ENCODE results near the gene GPC6. TPM values are rescaled to one million over a fixed set of nuclear protein-coding genes. Genes with fewer than 3 reads are reported as not detected.

GPC6 gene
- total and polyA plus RNA-seq, 2 experiments from 2014 or later: 14.4 to 43.3 TPM

DNA sequence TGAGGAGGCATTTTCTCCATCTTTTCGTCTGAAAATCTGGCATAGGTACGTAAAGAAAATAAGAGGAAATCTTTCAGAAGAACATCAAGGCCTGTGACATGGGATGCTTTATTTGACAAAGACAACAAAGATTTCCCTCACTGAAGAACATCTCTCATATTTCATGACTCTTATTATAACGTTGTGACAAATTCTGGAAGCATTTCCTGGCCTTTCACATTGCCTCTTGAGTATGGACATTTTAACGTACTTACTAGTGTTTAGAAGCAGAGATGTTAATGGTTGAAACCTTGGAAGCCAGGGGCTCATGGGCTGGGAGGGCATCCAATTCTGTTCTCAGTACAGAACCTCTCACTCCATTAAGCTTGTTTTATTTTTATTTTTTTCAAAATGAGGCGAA lies 1042.1 kb downstream of the GPC6 start:
- no peaks in the 10 kb centered on the region for H3K9me3 ChIP-seq (ENCODE audit: low read depth)

DNA sequence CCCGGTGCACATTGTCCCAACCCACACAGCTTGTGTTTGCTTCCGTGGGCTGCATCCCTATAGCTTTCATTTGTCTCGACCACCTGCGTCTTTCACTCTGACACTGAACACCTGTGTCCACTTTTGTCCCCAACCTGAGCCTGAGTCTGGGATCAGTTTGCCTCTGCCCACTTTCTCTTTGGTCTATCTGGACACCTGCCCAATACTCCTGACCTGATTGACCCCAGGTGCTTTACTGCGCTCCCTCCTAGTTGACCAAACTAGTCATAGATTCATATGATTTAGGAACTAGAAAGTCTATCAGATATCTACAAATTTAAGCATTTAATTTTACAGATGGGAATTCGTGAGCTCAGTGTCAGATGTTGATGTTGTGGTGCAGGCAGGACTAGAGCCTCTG lies 1043.0 kb downstream of the GPC6 start:
- peaks cover 4% of the 10 kb centered on the region for H3K4me1 ChIP-seq (ENCODE audit: low read depth)
- no peak overlapping the region for H3K27ac ChIP-seq
- no peak overlapping the region for H3K4me3 ChIP-seq
- H3K9me3 ChIP-seq (ENCODE audit: low read depth): no peaks in the 10 kb centered on the region
- DNase-seq (ENCODE audit: low read depth in 1 of 2, low spot score in 1 of 2): no peak
- TF ChIP-seq, protein P1, sequence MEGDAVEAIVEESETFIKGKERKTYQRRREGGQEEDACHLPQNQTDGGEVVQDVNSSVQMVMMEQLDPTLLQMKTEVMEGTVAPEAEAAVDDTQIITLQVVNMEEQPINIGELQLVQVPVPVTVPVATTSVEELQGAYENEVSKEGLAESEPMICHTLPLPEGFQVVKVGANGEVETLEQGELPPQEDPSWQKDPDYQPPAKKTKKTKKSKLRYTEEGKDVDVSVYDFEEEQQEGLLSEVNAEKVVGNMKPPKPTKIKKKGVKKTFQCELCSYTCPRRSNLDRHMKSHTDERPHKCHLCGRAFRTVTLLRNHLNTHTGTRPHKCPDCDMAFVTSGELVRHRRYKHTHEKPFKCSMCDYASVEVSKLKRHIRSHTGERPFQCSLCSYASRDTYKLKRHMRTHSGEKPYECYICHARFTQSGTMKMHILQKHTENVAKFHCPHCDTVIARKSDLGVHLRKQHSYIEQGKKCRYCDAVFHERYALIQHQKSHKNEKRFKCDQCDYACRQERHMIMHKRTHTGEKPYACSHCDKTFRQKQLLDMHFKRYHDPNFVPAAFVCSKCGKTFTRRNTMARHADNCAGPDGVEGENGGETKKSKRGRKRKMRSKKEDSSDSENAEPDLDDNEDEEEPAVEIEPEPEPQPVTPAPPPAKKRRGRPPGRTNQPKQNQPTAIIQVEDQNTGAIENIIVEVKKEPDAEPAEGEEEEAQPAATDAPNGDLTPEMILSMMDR (IDR thresholded peaks at IDR 0.05; ENCODE audit: low read depth, low read length): no peak
- H3K36me3 ChIP-seq: no peaks in the 10 kb centered on the region
- no peaks in the 10 kb centered on the region for H3K27me3 ChIP-seq

More for the DNA sequence above, 1042.1 kb downstream of the GPC6 start:
- DNase-seq (ENCODE audit: low read depth in 1 of 2, low spot score in 1 of 2): no peak
- TF ChIP-seq, protein P1 (IDR thresholded peaks at IDR 0.05; ENCODE audit: low read depth, low read length): no peak
- no peaks in the 10 kb centered on the region for H3K4me1 ChIP-seq (ENCODE audit: low read depth)
- no peaks in the 10 kb centered on the region for H3K36me3 ChIP-seq
- H3K27me3 ChIP-seq: no peaks in the 10 kb centered on the region
- H3K27ac ChIP-seq: no peak overlapping the region
- H3K4me3 ChIP-seq: no peak overlapping the region

DNA sequence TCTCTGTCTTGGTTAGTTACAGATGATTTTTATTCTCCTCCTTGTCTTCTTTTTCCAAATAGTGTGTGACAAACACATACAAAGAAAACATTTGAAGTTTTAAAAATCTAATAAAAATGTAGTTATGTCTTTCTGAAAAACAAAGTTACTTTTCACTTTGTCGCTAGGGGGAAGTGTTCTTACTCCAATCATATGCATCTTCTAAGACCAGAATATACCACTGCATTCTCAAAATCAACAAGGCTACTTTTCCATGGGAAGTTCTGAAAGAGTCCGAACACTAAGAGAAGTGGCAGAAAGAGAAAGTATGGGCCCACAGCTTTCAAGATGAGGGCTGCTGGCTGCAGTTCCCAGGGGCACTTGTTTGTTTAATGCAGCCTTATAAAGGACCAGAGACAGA lies 1043.9 kb downstream of the GPC6 start:
- no peak overlapping the region for H3K27ac ChIP-seq
- TF ChIP-seq, protein P1 (IDR thresholded peaks at IDR 0.05; ENCODE audit: low read depth, low read length): no peak
- no peak for DNase-seq (ENCODE audit: low read depth in 1 of 2, low spot score in 1 of 2)
- no peaks in the 10 kb centered on the region for H3K9me3 ChIP-seq (ENCODE audit: low read depth)
- no peaks in the 10 kb centered on the region for H3K27me3 ChIP-seq
- no peaks in the 10 kb centered on the region for H3K36me3 ChIP-seq
- H3K4me3 ChIP-seq: no peak overlapping the region
- peaks cover 7% of the 10 kb centered on the region for H3K4me1 ChIP-seq (ENCODE audit: low read depth)

DNA sequence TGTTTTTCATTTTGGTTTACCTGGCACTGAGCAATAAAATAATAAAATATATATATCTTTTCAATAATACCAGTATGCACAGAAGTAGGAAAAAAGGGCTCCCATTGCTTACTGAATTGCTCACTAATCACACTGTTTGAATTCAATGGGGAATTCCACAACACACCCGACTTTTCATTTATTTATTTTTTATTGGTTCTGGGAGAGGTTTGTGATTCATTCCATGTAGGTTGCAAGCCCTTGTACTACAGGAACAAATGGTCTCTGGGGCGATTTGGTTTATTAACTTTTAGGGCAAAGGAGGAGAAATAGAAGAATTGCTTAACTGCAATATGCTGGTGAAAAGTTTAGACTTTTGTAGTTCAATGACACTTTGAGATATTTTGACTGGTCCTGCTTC lies 1045.4 kb downstream of the GPC6 start:
- Histone ChIP-seq H3K4me3 (no peak overlapping the region), H3K27ac (no peak overlapping the region), H3K27me3 (no peaks in the 10 kb centered on the region), H3K9me3 (ENCODE audit: low read depth) (no peaks in the 10 kb centered on the region), H3K4me1 (ENCODE audit: low read depth) (peaks cover 7% of the 10 kb centered on the region), H3K36me3 (no peaks in the 10 kb centered on the region)
- TF ChIP-seq, protein P1 (IDR thresholded peaks at IDR 0.05; ENCODE audit: low read depth, low read length): no peak
- DNase-seq (ENCODE audit: low read depth in 1 of 2, low spot score in 1 of 2): no peak

DNA sequence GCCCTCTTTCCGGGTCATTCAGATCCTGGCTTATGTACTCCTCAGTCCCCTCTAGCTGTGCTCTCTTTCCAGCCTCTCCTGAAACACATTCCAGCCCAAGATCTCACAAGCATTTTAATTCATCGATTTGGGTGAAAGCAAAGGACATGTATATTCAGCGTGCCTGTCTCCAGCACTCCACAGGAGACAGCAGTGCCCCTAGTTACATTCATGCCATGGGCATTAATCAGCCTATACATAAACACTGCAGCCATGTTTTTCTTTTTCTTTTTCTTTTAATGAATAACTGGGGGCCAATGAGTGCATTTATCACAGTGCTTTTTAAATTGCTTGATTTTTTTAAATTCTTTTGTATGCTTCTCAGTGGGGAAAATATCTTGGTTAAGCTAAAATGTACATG lies 1053.7 kb downstream of the GPC6 start:
- no peaks in the 10 kb centered on the region for H3K27me3 ChIP-seq
- H3K4me3 ChIP-seq: no peak overlapping the region
- no peaks in the 10 kb centered on the region for H3K9me3 ChIP-seq (ENCODE audit: low read depth)
- H3K27ac ChIP-seq: no peak overlapping the region
- DNase-seq (ENCODE audit: low read depth in 1 of 2, low spot score in 1 of 2): no peak
- TF ChIP-seq, protein P1 (IDR thresholded peaks at IDR 0.05; ENCODE audit: low read depth, low read length): no peak
- H3K36me3 ChIP-seq: no peaks in the 10 kb centered on the region
- no peaks in the 10 kb centered on the region for H3K4me1 ChIP-seq (ENCODE audit: low read depth)

DNA sequence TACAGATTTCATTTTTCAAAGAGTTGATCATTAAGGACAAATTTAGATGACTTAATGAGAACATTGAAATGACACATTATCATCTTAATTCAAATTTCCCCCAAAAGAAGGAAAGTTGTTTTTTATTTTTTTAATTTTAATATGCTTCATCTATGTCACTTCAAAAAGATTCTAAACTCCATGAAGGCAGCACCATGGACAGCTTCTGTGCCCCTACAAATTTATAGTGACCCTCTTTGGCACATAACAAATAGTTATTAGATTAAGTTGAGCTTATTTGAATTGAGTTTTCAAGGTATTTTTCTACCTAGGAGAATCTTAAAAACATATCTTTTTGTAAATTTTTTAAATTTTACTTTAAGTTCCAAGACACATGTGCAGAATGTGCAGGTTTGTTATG lies 1054.2 kb downstream of the GPC6 start:
- H3K4me1 ChIP-seq (ENCODE audit: low read depth): no peaks in the 10 kb centered on the region
- no peak overlapping the region for H3K27ac ChIP-seq
- no peak for DNase-seq (ENCODE audit: low read depth in 1 of 2, low spot score in 1 of 2)
- no peaks in the 10 kb centered on the region for H3K9me3 ChIP-seq (ENCODE audit: low read depth)
- H3K36me3 ChIP-seq: no peaks in the 10 kb centered on the region
- H3K27me3 ChIP-seq: no peaks in the 10 kb centered on the region
- TF ChIP-seq, protein P1 (IDR thresholded peaks at IDR 0.05; ENCODE audit: low read depth, low read length): no peak
- H3K4me3 ChIP-seq: no peak overlapping the region
